Caki2 (cell line): ENCODE measurements around the gene MFAP2. TPM values are rescaled to one million over a fixed set of nuclear protein-coding genes. Genes with fewer than 3 reads are reported as not detected.
"Not testable (repeated sequence)": the region's sequence is repeated elsewhere in the genome, so short reads cannot be mapped to it uniquely, and the experiment has no call there.

Experiments used
- DNase-seq: peaks from one replicate; pipeline ENCODE4 v3.0.0-alpha.2; 2015; ENCODE audit warnings: low read depth
- in situ Hi-C: cut with HindIII; loops from 2 replicates; pipeline ENCODE4 v1.10.0; 2016; ENCODE audit warnings: low sequenced_read_pairs, low pct_unique_long_range_greater_than_20kb, mixed read lengths
- total RNA-seq: library from RNA; depleted of rRNA; stranded (reverse); fragments of >200 nt; shearing (Covaris generic); gene quantifications from 2 replicates; pipeline ENCODE4 v1.2.3, GENCODE V29; 2014; ENCODE audit warnings: low replicate concordance

MFAP2 gene
- total RNA-seq, 1 experiment from 2014 or later = not detected

GRCh38 chr1:16969651-16970050 lies 10.8 kb downstream of the MFAP2 start:
- in situ Hi-C loops = no loop called here

GRCh38 chr1:16969057-16969611 lies 11.3 kb downstream of the MFAP2 start:
- DNase-seq = no peak
- in situ Hi-C loops = no loop called here

More at GRCh38 chr1:16969651-16970050, 10.8 kb downstream of the MFAP2 start:
- no peak for DNase-seq

GRCh38 chr1:16968372-16968771 lies 12.0 kb downstream of the MFAP2 start:
- DNase-seq = no peak
- in situ Hi-C loops = no loop called here

GRCh38 chr1:16967962-16968361 lies 12.5 kb downstream of the MFAP2 start:
- no peak for DNase-seq
- in situ Hi-C loops = no loop called here

- in situ Hi-C loops = no loop called here
- no peak for DNase-seq
Observed at GRCh38 chr1:16967095-16967575, 13.3 kb downstream of the MFAP2 start.

- in situ Hi-C loops = no loop called here
- DNase-seq = no peak
Observed at GRCh38 chr1:16966282-16966681, 14.1 kb downstream of the MFAP2 start.

- in situ Hi-C loops = no loop called here
- DNase-seq = no peak
Observed at GRCh38 chr1:16965486-16966067, 14.8 kb downstream of the MFAP2 start.

GRCh38 chr1:16964169-16964568 lies 16.3 kb downstream of the MFAP2 start:
- in situ Hi-C loops = not testable (repeated sequence)

GRCh38 chr1:16961297-16962133 lies 18.9 kb downstream of the MFAP2 start:
- DNase-seq = no peak
- in situ Hi-C loops = no loop called here

More at GRCh38 chr1:16964169-16964568, 16.3 kb downstream of the MFAP2 start:
- DNase-seq = not testable (repeated sequence)

- peak; percentile 70 for DNase-seq
- in situ Hi-C loops = no loop called here
Observed at GRCh38 chr1:16960560-16961296, 19.7 kb downstream of the MFAP2 start.

- DNase-seq = no peak
- in situ Hi-C loops = no loop called here
Observed at GRCh38 chr1:16958475-16958874, 21.9 kb downstream of the MFAP2 start.

- no peak for DNase-seq
- in situ Hi-C loops = no loop called here
Observed at GRCh38 chr1:16957731-16958130, 22.7 kb downstream of the MFAP2 start.

GRCh38 chr1:16956775-16957174 lies 23.6 kb downstream of the MFAP2 start:
- in situ Hi-C loops = no loop called here

GRCh38 chr1:16955186-16955585 lies 25.2 kb downstream of the MFAP2 start:
- no peak for DNase-seq

More at GRCh38 chr1:16956775-16957174, 23.6 kb downstream of the MFAP2 start:
- no peak for DNase-seq

GRCh38 chr1:16954579-16954978 lies 25.8 kb downstream of the MFAP2 start:
- in situ Hi-C loops = no loop called here
- DNase-seq = no peak

More at GRCh38 chr1:16955186-16955585, 25.2 kb downstream of the MFAP2 start:
- in situ Hi-C loops = no loop called here

GRCh38 chr1:16952376-16952775 lies 28.0 kb downstream of the MFAP2 start:
- DNase-seq, in situ Hi-C loops: not testable (repeated sequence)

- in situ Hi-C loops = not testable (repeated sequence)
- DNase-seq = peak; percentile 38
Observed at GRCh38 chr1:16949026-16949425, 31.4 kb downstream of the MFAP2 start.

GRCh38 chr1:16948282-16948891 lies 32.0 kb downstream of the MFAP2 start:
- peak; percentile 84 for DNase-seq
- in situ Hi-C loops = not testable (repeated sequence)
